Smooth muscle cell (in vitro differentiated cells): Measurements from ENCODE around the gene DENND2C. TPM values are rescaled to one million over a fixed set of nuclear protein-coding genes. Genes with fewer than 3 reads are reported as not detected.

Source experiments
- DNase-seq: peaks from one replicate; lab custom pipeline; 2025; ENCODE audit not compliant: unreplicated experiment; lab: John Stamatoyannopoulos, UW
- H2AFZ ChIP-seq: fragments of 200-600 bp; sonication (generic); 2 replicates; pipeline ENCODE4 v1.6.0; 2016; ENCODE audit warnings: antibody characterized with exemption, low read depth, mild to moderate bottlenecking
- H3F3A ChIP-seq: fragments of 200-600 bp; sonication (generic); 2 replicates; pipeline ENCODE4 v1.6.0; 2017; ENCODE audit warnings: antibody characterized with exemption, low read depth
- H3K27ac ChIP-seq: fragments of 200-600 bp; sonication (generic); 2 replicates; pipeline ENCODE4 v1.5.1; 2016; ENCODE audit warnings: low read depth, mild to moderate bottlenecking
- H3K27me3 ChIP-seq: fragments of 200-600 bp; sonication (generic); 2 replicates; pipeline ENCODE4 v1.6.1; 2016; ENCODE audit warnings: low read depth, mild to moderate bottlenecking
- H3K36me3 ChIP-seq: fragments of 200-600 bp; sonication (generic); 2 replicates; pipeline ENCODE4 v1.5.1; 2016; ENCODE audit warnings: low read depth
- H3K4me1 ChIP-seq: fragments of 200-600 bp; sonication (generic); 2 replicates; pipeline ENCODE4 v1.5.1; 2016; ENCODE audit warnings: low read depth
- H3K4me2 ChIP-seq: fragments of 200-600 bp; sonication (generic); 2 replicates; pipeline ENCODE4 v1.6.0; 2016; ENCODE audit warnings: mild to moderate bottlenecking
- H3K4me3 ChIP-seq: fragments of 200-600 bp; sonication (generic); 2 replicates; pipeline ENCODE4 v1.5.1; 2016; ENCODE audit warnings: mild to moderate bottlenecking
- H3K79me2 ChIP-seq: fragments of 200-600 bp; sonication (generic); 2 replicates; pipeline ENCODE4 v1.6.0; 2016; ENCODE audit warnings: low read depth, mild to moderate bottlenecking
- H3K9ac ChIP-seq: fragments of 200-600 bp; sonication (generic); 2 replicates; pipeline ENCODE4 v1.6.0; 2016; ENCODE audit warnings: low read depth
- H3K9me3 ChIP-seq: fragments of 200-600 bp; sonication (generic); replicated peaks from 2 replicates; pipeline ENCODE4 v1.5.1; 2016; ENCODE audit warnings: low read depth
- H4K20me1 ChIP-seq: fragments of 200-600 bp; sonication (generic); 2 replicates; pipeline ENCODE4 v1.6.0; 2016; ENCODE audit warnings: low read depth
- WGBS: methylation state at CpG from one replicate; pipeline ENCODE4 v1.1.7; 2016; ENCODE audit warnings: low lambda C conversion rate; 5-methylcytosine and 5-hydroxymethylcytosine counted together
- polyA plus RNA-seq: library from polyadenylated mRNA; unstranded; fragments of >200 nt; fragmentation: Nextera tagmentation; extraction: Ambion mirVana; gene quantifications from 2 replicates; pipeline ENCODE4 v1.2.1, GENCODE V29; 2016
- total RNA-seq: library from RNA; depleted of rRNA; stranded (reverse); fragments of >200 nt; gene quantifications from 2 replicates; pipeline ENCODE4 v1.2.3, GENCODE V29; 2014
- TF ChIP-seq, protein P1 (sequence below): fragments of 200-600 bp; sonication (generic); IDR thresholded peaks from 2 replicates; pipeline ENCODE4 v1.5.1; 2017; ENCODE audit warnings: borderline replicate concordance, mild to moderate bottlenecking, antibody characterized with exemption; ENCODE audit not compliant: insufficient read depth, poor library complexity, severe bottlenecking

The DENND2C gene
- total and polyA plus RNA-seq, 2 experiments from 2014 or later, result 1.4 to 4.1 TPM

DNA sequence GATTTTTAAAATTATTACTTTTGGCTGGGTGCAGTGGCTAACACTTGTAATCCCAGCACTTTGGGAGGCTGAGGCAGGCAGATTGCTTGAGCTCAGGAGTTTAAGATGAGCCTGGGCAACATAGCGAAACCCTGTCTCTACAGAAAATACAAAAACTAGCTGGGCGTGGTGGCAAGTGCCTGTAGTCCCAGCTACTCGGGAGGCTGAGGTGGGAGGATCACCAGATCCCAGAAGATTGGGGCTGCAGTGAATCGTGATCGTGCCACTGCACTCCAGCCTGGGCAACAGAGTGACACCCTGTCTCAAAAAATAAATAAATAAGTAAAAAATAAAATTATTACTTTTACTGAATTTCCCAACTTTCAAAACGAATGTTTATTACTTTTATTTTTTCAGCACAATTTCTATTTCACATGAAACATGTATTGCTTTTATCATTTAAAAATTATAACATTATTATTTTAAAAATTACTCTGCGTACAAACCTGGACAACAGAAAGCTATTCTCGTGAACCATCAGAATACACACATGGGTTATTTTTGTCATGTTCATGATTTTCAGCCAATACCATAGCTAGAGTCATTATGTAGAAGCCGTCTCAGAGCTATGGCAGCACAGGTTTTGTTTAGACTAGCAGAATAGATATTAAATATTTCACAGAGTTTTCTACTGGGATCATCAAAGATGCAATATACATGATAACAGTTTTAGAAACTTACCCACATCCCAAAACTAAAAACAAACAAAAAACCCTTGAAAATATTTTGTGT lies 24.9 kb upstream of the DENND2C start:
- Histone ChIP-seq H3K4me2 (no peak overlapping the region), H3K36me3 (no peaks in the 10 kb centered on the region), H3K79me2 (no peaks in the 10 kb centered on the region), H3K27me3 (peaks cover 4% of the 10 kb centered on the region), H3K9me3 (no peaks in the 10 kb centered on the region), H4K20me1 (no peaks in the 10 kb centered on the region), H2AFZ (no peak overlapping the region), H3K4me3 (no peak overlapping the region), H3K4me1 (no peaks in the 10 kb centered on the region), H3K27ac (no peak overlapping the region), H3F3A (no peaks in the 10 kb centered on the region), H3K9ac (no peak overlapping the region)
- no peak for DNase-seq
- TF ChIP-seq, protein P1, sequence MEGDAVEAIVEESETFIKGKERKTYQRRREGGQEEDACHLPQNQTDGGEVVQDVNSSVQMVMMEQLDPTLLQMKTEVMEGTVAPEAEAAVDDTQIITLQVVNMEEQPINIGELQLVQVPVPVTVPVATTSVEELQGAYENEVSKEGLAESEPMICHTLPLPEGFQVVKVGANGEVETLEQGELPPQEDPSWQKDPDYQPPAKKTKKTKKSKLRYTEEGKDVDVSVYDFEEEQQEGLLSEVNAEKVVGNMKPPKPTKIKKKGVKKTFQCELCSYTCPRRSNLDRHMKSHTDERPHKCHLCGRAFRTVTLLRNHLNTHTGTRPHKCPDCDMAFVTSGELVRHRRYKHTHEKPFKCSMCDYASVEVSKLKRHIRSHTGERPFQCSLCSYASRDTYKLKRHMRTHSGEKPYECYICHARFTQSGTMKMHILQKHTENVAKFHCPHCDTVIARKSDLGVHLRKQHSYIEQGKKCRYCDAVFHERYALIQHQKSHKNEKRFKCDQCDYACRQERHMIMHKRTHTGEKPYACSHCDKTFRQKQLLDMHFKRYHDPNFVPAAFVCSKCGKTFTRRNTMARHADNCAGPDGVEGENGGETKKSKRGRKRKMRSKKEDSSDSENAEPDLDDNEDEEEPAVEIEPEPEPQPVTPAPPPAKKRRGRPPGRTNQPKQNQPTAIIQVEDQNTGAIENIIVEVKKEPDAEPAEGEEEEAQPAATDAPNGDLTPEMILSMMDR, result no peak
- WGBS, result 89% methylated on average over 9 of the region's 9 CpGs

DNA sequence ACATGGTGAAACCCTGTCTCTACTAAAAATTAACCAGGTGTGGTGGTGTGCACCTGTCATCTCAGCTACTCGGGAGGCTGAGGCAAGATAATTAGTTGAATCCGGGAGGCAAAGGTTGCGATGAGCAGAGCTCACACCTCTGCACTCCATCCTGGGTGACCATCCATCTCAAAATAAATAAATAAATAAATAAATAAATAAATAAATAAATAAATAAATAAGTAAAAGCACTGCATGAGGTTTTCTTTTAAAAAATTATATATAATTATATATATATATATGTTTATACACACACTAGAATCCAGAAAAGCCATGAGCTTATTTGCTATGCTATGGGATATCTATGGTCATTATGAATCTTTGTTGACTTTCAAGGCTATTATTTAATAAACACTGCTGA lies 23.1 kb upstream of the DENND2C start:
- Histone ChIP-seq H3K27ac (no peak overlapping the region), H3K27me3 (peaks cover 16% of the 10 kb centered on the region), H3K79me2 (no peaks in the 10 kb centered on the region), H3K9me3 (no peaks in the 10 kb centered on the region), H3K36me3 (no peaks in the 10 kb centered on the region), H4K20me1 (no peaks in the 10 kb centered on the region), H3F3A (no peaks in the 10 kb centered on the region), H3K4me1 (no peaks in the 10 kb centered on the region), H3K4me2 (no peak overlapping the region), H3K4me3 (no peak overlapping the region), H3K9ac (no peak overlapping the region), H2AFZ (no peak overlapping the region)
- DNase-seq, result no peak
- WGBS, result 95% methylated on average over 3 of the region's 3 CpGs
- TF ChIP-seq, protein P1, result no peak

- H2AFZ ChIP-seq, result no peak overlapping the region
- 65% methylated on average over 2 of the region's 2 CpGs for WGBS
- no peak overlapping the region for H3K27ac ChIP-seq
- no peaks in the 10 kb centered on the region for H3F3A ChIP-seq
- no peak overlapping the region for H3K4me2 ChIP-seq
- H3K4me1 ChIP-seq, result no peaks in the 10 kb centered on the region
- DNase-seq, result no peak
- TF ChIP-seq, protein P1, result no peak
- peaks cover 24% of the 10 kb centered on the region for H3K27me3 ChIP-seq
- H3K36me3 ChIP-seq, result no peaks in the 10 kb centered on the region
- no peaks in the 10 kb centered on the region for H4K20me1 ChIP-seq
- H3K4me3 ChIP-seq, result no peak overlapping the region
- no peak overlapping the region for H3K9ac ChIP-seq
- H3K9me3 ChIP-seq, result no peaks in the 10 kb centered on the region
- H3K79me2 ChIP-seq, result no peaks in the 10 kb centered on the region
These were observed 21.2 kb upstream of the DENND2C start for GRCh38 chr1:114691061-114691460.

DNA sequence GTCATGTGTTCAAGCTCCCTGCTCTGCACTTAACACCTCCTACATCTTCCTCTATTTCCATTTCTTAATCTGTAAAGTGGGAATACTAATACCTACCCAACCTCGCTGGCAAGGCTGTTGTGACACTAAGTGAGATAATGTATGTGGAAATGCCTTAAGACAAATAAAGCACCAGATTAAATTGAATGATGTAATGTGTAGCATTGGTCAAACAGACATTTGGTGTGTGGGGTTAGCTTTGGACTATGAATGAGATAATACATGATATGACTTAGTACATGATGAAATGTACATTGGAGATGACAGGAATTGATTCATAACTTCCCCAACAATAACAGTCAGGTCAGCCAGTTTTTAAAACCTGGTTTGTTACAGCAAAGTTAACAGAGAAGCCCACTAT lies 20.3 kb upstream of the DENND2C start:
- Histone ChIP-seq H3K79me2 (no peaks in the 10 kb centered on the region), H3K4me1 (no peaks in the 10 kb centered on the region), H3K36me3 (no peaks in the 10 kb centered on the region), H3F3A (no peaks in the 10 kb centered on the region), H4K20me1 (no peaks in the 10 kb centered on the region), H3K27me3 (peaks cover 33% of the 10 kb centered on the region), H3K4me3 (no peak overlapping the region), H3K9ac (no peak overlapping the region), H3K27ac (no peak overlapping the region), H3K9me3 (no peaks in the 10 kb centered on the region), H3K4me2 (no peak overlapping the region), H2AFZ (no peak overlapping the region)
- 85% methylated on average over 1 of the region's 1 CpG for WGBS
- no peak for DNase-seq
- TF ChIP-seq, protein P1, result no peak
